Posterior vena cava (tissue), 2 donors: ENCODE results near the gene ZNF488. TPM values are rescaled to one million over a fixed set of nuclear protein-coding genes. Genes with fewer than 3 reads are reported as not detected.
"Not testable (repeated sequence)": the region's sequence is repeated elsewhere in the genome, so short reads cannot be mapped to it uniquely, and the experiment has no call there.

Experiments used
- DNase-seq: peaks from one replicate; pipeline ENCODE4 v3.0.0-alpha.2; 2020; ENCODE audit warnings: low spot score
- intact Hi-C, 2 donors: fragments of 100-400 bp; cut with DNase I; formaldehyde crosslinking; loops; one replicate each; pipeline versions ENCODE4 v1.14.1 to v1.14.2; 2022 to 2023
- long read RNA-seq, 2 donors: library from polyadenylated mRNA; unstranded; transcript quantifications; one replicate each; pipeline ENCODE4 v2.0.0, GENCODE V29; 2020 to 2021
- total RNA-seq, 2 donors: library from RNA; stranded (reverse); fragmentation: NEBNext Ultra II Directional; extraction: Animal tissue kit (Norgen Biotek cat#: 25700); gene quantifications; one replicate each; pipeline ENCODE4 v1.2.1, GENCODE V29; 2021
- donor health status: DM: yes; HTN: yes; CAD: no.
- donor health status: DM: yes; HTN: yes; CAD: no.

Gene ZNF488
- not detected for total RNA-seq
- long read RNA-seq, donor 1 = 0 reads
- long read RNA-seq, donor 2 = 0 reads

GRCh38 chr10:47384148-47384921 lies at the start of gene ZNF488:
TSS of gene ZNF488 (minus strand) at chr10:47384293. CDS start at chr10:47368829, 15,464 bp downstream.
- intact Hi-C loops = no loop called here
- DNase-seq = peak; percentile 92

- DNase-seq = peak; percentile 66
- intact Hi-C loops = no loop called here
Observed at GRCh38 chr10:47425813-47426419, 41.8 kb upstream of the ZNF488 start.

- no peak for DNase-seq
- intact Hi-C loops = no loop called here
Observed at GRCh38 chr10:47424231-47424630, 40.1 kb upstream of the ZNF488 start.

GRCh38 chr10:47423476-47423875 lies 39.4 kb upstream of the ZNF488 start:
- intact Hi-C loops = no loop called here

GRCh38 chr10:47421057-47421952 lies 37.2 kb upstream of the ZNF488 start:
- DNase-seq = peak; percentile 42
- intact Hi-C loops = no loop called here

More at GRCh38 chr10:47423476-47423875, 39.4 kb upstream of the ZNF488 start:
- DNase-seq = no peak

- intact Hi-C loops = loop anchor here in 1 of 2 donors (1.0 kb wide), 1 partner anchor 31 kb away; no protein-coding TSS in a partner anchor
- peak; percentile 74 for DNase-seq
Observed at GRCh38 chr10:47420305-47421056, 36.4 kb upstream of the ZNF488 start.

- intact Hi-C loops = no loop called here
- peak; percentile 58 for DNase-seq
Observed at GRCh38 chr10:47419421-47419820, 35.3 kb upstream of the ZNF488 start.

- no peak for DNase-seq
- intact Hi-C loops = no loop called here
Observed at GRCh38 chr10:47418966-47419365, 34.9 kb upstream of the ZNF488 start.

GRCh38 chr10:47418321-47418720 lies 34.2 kb upstream of the ZNF488 start:
- intact Hi-C loops = no loop called here
- DNase-seq = peak; percentile 65

GRCh38 chr10:47416305-47417218 lies 32.5 kb upstream of the ZNF488 start:
- DNase-seq, intact Hi-C loops: not testable (repeated sequence)

GRCh38 chr10:47415520-47416304 lies 31.6 kb upstream of the ZNF488 start:
- intact Hi-C loops = no loop called here
- no peak for DNase-seq

- peak; percentile 69 for DNase-seq
Observed at GRCh38 chr10:47414752-47415519, 30.8 kb upstream of the ZNF488 start.

GRCh38 chr10:47414227-47414592 lies 30.1 kb upstream of the ZNF488 start:
- DNase-seq = peak; percentile 58
- intact Hi-C loops = no loop called here

More at GRCh38 chr10:47414752-47415519, 30.8 kb upstream of the ZNF488 start:
- intact Hi-C loops = no loop called here

- DNase-seq = peak; percentile 69
- intact Hi-C loops = no loop called here
Observed at GRCh38 chr10:47413531-47414226, 29.6 kb upstream of the ZNF488 start.

- intact Hi-C loops = no loop called here
- DNase-seq = no peak
Observed at GRCh38 chr10:47412869-47413268, 28.8 kb upstream of the ZNF488 start.

- intact Hi-C loops = no loop called here
Observed at GRCh38 chr10:47412177-47412730, 28.2 kb upstream of the ZNF488 start.

More at GRCh38 chr10:47412177-47412730, 28.2 kb upstream of the ZNF488 start:
- peak; percentile 51 for DNase-seq
